ENCODE results near the gene EID3. TPM values are rescaled to one million over a fixed set of nuclear protein-coding genes. Genes with fewer than 3 reads are reported as not detected.

The EID3 gene
- total and polyA plus RNA-seq, 2 donors (not counting 1 experiment from before 2014, with no cell fraction given), result 6.4 to 9.4 TPM

- TF ChIP-seq EZH2 (IDR thresholded peaks at IDR 0.05; ENCODE audit: borderline replicate concordance, insufficient read depth, low read depth, low read length, poor library complexity, severe bottlenecking) (no peak), CTCF (IDR thresholded peaks at IDR 0.05) (no peak)
- DNase-seq (no peak), ATAC-seq (ENCODE audit: low read depth) (no peak)
- no peaks in the 10 kb centered on the region for H3K27me3 ChIP-seq (replicated peaks in 1 of 4; ENCODE audit: control extremely low read depth in 1 of 4, control insufficient read depth in 3 of 4, insufficient read depth in 4 of 4, low read length in 3 of 4)
- H3K9me3 ChIP-seq (ENCODE audit: control extremely low read depth in 1 of 3, control insufficient read depth in 2 of 3, insufficient read depth in 1 of 3, low read length in 2 of 3), result no peaks in the 10 kb centered on the region
- peak overlapping the region; percentile 75 to 79 for H3K27ac ChIP-seq (ENCODE audit: low read length in 2 of 2)
- ChIA-PET POLR2A (interaction anchor here (1.5 to 1.8 kb wide), 3 partner anchors 148 to 822 kb away, joined by 4 to 5 read pairs (median 4); partner anchors contain the start of genes NFYB and WASHC4), CTCF (interaction anchor here (0.5 to 3.6 kb wide), 5 partner anchors 10 to 648 kb away, joined by 3 to 24 read pairs (median 3); partner anchors contain the start of genes EID3 and TXNRD1)
- peaks cover 25 to 29% of the 10 kb centered on the region in 2 donors for H3K4me1 ChIP-seq (ENCODE audit: control insufficient read depth in 2 of 2, insufficient read depth in 2 of 2, low read length in 2 of 2)
- H3K27me3 Mint-ChIP-seq, result no peaks in the 10 kb centered on the region
- peak overlapping the region; percentile 99 for H3K27ac Mint-ChIP-seq
- peaks cover 15% of the 10 kb centered on the region for H3K79me2 ChIP-seq (ENCODE audit: control insufficient read depth, insufficient read depth, low read length)
- no CpG with 5 or more reads among the region's 3 CpGs for WGBS (ENCODE audit: insufficient coverage)
- H3K4me1 Mint-ChIP-seq, result peaks cover 37% of the 10 kb centered on the region
- H2AFZ ChIP-seq (ENCODE audit: insufficient read depth, low read depth, low read length, poor library complexity, severe bottlenecking), result peak overlapping the region; percentile 90
- H3K4me2 ChIP-seq (replicated peaks; ENCODE audit: low read depth, low read length, poor library complexity, severe bottlenecking), result peak overlapping the region; percentile 84
- no peaks in the 10 kb centered on the region for H3K9me3 Mint-ChIP-seq (ENCODE audit: insufficient read depth)
- no peaks in the 10 kb centered on the region for H4K20me1 ChIP-seq (ENCODE audit: control insufficient read depth, insufficient read depth, low read length, poor library complexity, severe bottlenecking)
- no peak overlapping the region for H3K4me3 ChIP-seq (ENCODE audit: control extremely low read depth in 1 of 5, extremely low read depth in 1 of 5, insufficient read depth in 1 of 5, low read depth in 2 of 5, low read length in 4 of 5)
- peak overlapping the region; percentile 100 for H3K4me3 Mint-ChIP-seq
- H3K9ac ChIP-seq (ENCODE audit: low read length), result peak overlapping the region; percentile 83
- no peaks in the 10 kb centered on the region for H3K36me3 ChIP-seq (replicated peaks in 1 of 2; ENCODE audit: control extremely low read depth in 1 of 2, control insufficient read depth in 1 of 2, extremely low read depth in 1 of 2, insufficient read depth in 2 of 2, low read length in 1 of 2)
- intact Hi-C loops (cut with micrococcal nuclease), result loop anchor here (1.0 to 5.0 kb wide), 8 partner anchors 73 to 1045 kb away; partner anchors contain the start of genes C12orf75, CHST11, HCFC2 and HSP90B1
These were observed 17.6 kb upstream of the EID3 start for GRCh38 chr12:104285740-104286515.

All from B cell (primary cell).